CD4-positive, alpha-beta T cell (primary cell): Measurements from ENCODE around the gene EEF1A2. TPM values are rescaled to one million over a fixed set of nuclear protein-coding genes. Genes with fewer than 3 reads are reported as not detected.

Experiments used
- ATAC-seq: fragments of 200-7000 bp; cut with Tn5 transposase; one replicate; pipeline ENCODE4 v1.10.0; 2022; ENCODE audit warnings: mild to moderate bottlenecking; ENCODE audit not compliant: poor library complexity
- CTCF ChIA-PET: fragments of 350-600 bp; sonication (Branson Sonifier 250); formaldehyde crosslinking; loops from one replicate; lab custom pipeline; 2021; ENCODE audit warnings: antibody characterized with exemption, inconsistent platforms; lab: Charles Lee
- POLR2A ChIA-PET: fragments of 350-600 bp; sonication (Branson Sonifier 250); formaldehyde crosslinking; loops from one replicate; lab custom pipeline; 2021; ENCODE audit warnings: antibody characterized with exemption, inconsistent platforms; lab: Charles Lee
- DNase-seq, 14 experiments: peaks; one replicate each; pipeline ENCODE4 v3.0.0-alpha.2; 2013 to 2020; ENCODE audit warnings: mixed read lengths in 2 of 14
- H3K27ac ChIP-seq, 2 donors: one replicate each; pipeline versions ENCODE4 v1.5.1 to v1.7.0; 2013; ENCODE audit warnings: low read length in 2 of 2, low read depth in 1 of 2, mild to moderate bottlenecking in 1 of 2
- H3K27me3 ChIP-seq, 2 experiments: 1 replicate in 1 of 2; 2 replicates in 1 of 2; pipeline versions ENCODE4 v1.6.1 to v1.7.0; 2013; ENCODE audit warnings: low read length in 2 of 2, control low read depth in 1 of 2, mild to moderate bottlenecking in 1 of 2, moderate library complexity in 1 of 2; ENCODE audit not compliant: insufficient read depth in 2 of 2, control insufficient read depth in 1 of 2
- H3K36me3 ChIP-seq: one replicate; pipeline ENCODE4 v1.6.1; 2013; ENCODE audit warnings: low read length, control low read depth; ENCODE audit not compliant: insufficient read depth
- H3K4me1 ChIP-seq: one replicate; pipeline ENCODE4 v1.6.1; 2013; ENCODE audit warnings: low read length, control low read depth; ENCODE audit not compliant: insufficient read depth
- H3K4me3 ChIP-seq: one replicate; pipeline ENCODE4 v1.5.1; 2013; ENCODE audit warnings: mild to moderate bottlenecking, low read length, moderate library complexity
- H3K9me3 ChIP-seq, 2 experiments: 1 replicate in 1 of 2; 2 replicates in 1 of 2; pipeline versions ENCODE4 v1.6.1 to v1.7.0; 2013; ENCODE audit warnings: low read length in 2 of 2, mild to moderate bottlenecking in 2 of 2, control low read depth in 1 of 2, moderate library complexity in 1 of 2; ENCODE audit not compliant: control insufficient read depth in 1 of 2, insufficient read depth in 1 of 2
- H3K27ac Mint-ChIP-seq: one replicate; pipeline ENCODE4 v1.8.0; 2020; ENCODE audit warnings: mixed read lengths
- H3K27me3 Mint-ChIP-seq: one replicate; pipeline ENCODE4 v1.8.0; 2021; ENCODE audit warnings: mixed read lengths
- H3K36me3 Mint-ChIP-seq: one replicate; pipeline ENCODE4 v1.8.0; 2021; ENCODE audit warnings: low read depth, mixed read lengths
- H3K4me1 Mint-ChIP-seq: one replicate; pipeline ENCODE4 v1.8.0; 2021; ENCODE audit warnings: low read depth, mixed read lengths
- H3K4me3 Mint-ChIP-seq: one replicate; pipeline ENCODE4 v1.8.0; 2020; ENCODE audit warnings: mild to moderate bottlenecking, mixed read lengths
- H3K9me3 Mint-ChIP-seq: one replicate; pipeline ENCODE4 v1.8.0; 2020; ENCODE audit warnings: mixed read lengths
- CTCF ChIP-seq: fragments of 200-600 bp; IDR thresholded peaks from one replicate; pipeline ENCODE4 v1.8.0; 2022; ENCODE audit warnings: antibody characterized with exemption, mild to moderate bottlenecking
- intact Hi-C, 2 experiments: fragments of 100-400 bp; cut with DNase I in 1 of 2; cut with micrococcal nuclease in 1 of 2; formaldehyde crosslinking; loops; one replicate each; pipeline versions ENCODE4 v1.15.1 to v1.9.0; 2023 to 2025; cut with DNase I, micrococcal nuclease
- total RNA-seq, 174 experiments: library from RNA in 2 of 174; stranded (reverse) in 2 of 174; gene quantifications; one replicate each; pipeline ENCODE4 v1.2.3 and lab custom pipeline; 2021 to 2026

Gene EEF1A2
- total RNA-seq, 2 experiments from 2014 or later = 0.92 to 1.1 TPM

GRCh38 chr20:63466250-63466825 lies 32.5 kb downstream of the EEF1A2 start:
- ChIA-PET POLR2A (no interaction called here), CTCF (no interaction called here)
- Histone ChIP-seq H3K9me3 (peaks cover 0 to 16% of the 10 kb centered on the region in 2 experiments), H3K4me3 (no peak overlapping the region), H3K36me3 (no peaks in the 10 kb centered on the region), H3K27me3 (peaks cover 24 to 44% of the 10 kb centered on the region in 2 experiments), H3K27ac (no peak overlapping the region), H3K4me1 (peaks cover 4% of the 10 kb centered on the region)
- ATAC-seq = no peak
- no peak for TF ChIP-seq CTCF
- Mint-ChIP-seq H3K27me3 (peaks cover 38% of the 10 kb centered on the region), H3K4me3 (no peak overlapping the region), H3K9me3 (no peaks in the 10 kb centered on the region), H3K36me3 (no peaks in the 10 kb centered on the region), H3K4me1 (no peaks in the 10 kb centered on the region), H3K27ac (no peak overlapping the region)
- intact Hi-C loops = no loop called here
- DNase-seq = no peak

GRCh38 chr20:63465380-63466249 lies 33.3 kb downstream of the EEF1A2 start:
- Histone ChIP-seq H3K27me3 (peaks cover 25 to 37% of the 10 kb centered on the region in 2 experiments), H3K27ac (no peak overlapping the region), H3K4me3 (no peak overlapping the region), H3K9me3 (peaks cover 0 to 20% of the 10 kb centered on the region in 2 experiments), H3K36me3 (no peaks in the 10 kb centered on the region), H3K4me1 (no peaks in the 10 kb centered on the region)
- POLR2A ChIA-PET = no interaction called here
- TF ChIP-seq CTCF = no peak
- no peak for DNase-seq
- Mint-ChIP-seq H3K36me3 (no peaks in the 10 kb centered on the region), H3K9me3 (no peaks in the 10 kb centered on the region), H3K27me3 (peaks cover 43% of the 10 kb centered on the region), H3K4me1 (no peaks in the 10 kb centered on the region), H3K4me3 (no peak overlapping the region), H3K27ac (no peak overlapping the region)
- intact Hi-C loops = no loop called here
- CTCF ChIA-PET = no interaction called here
- ATAC-seq = no peak

GRCh38 chr20:63464289-63464635 lies 34.6 kb downstream of the EEF1A2 start:
- Histone ChIP-seq H3K9me3 (peaks cover 0 to 14% of the 10 kb centered on the region in 2 experiments), H3K4me1 (no peaks in the 10 kb centered on the region), H3K27ac (no peak overlapping the region), H3K4me3 (no peak overlapping the region), H3K27me3 (peaks cover 20 to 25% of the 10 kb centered on the region in 2 experiments), H3K36me3 (no peaks in the 10 kb centered on the region)
- ChIA-PET CTCF (no interaction called here), POLR2A (no interaction called here)
- Mint-ChIP-seq H3K36me3 (no peaks in the 10 kb centered on the region), H3K9me3 (no peaks in the 10 kb centered on the region), H3K4me3 (no peak overlapping the region), H3K27ac (no peak overlapping the region), H3K27me3 (peaks cover 37% of the 10 kb centered on the region), H3K4me1 (no peaks in the 10 kb centered on the region)
- DNase-seq (no peak), ATAC-seq (no peak)
- intact Hi-C loops = no loop called here
- no peak for TF ChIP-seq CTCF
